Stimulated activated naive CD4-positive, alpha-beta T cell (primary cell): ENCODE measurements around the gene PRKD1.
"Not testable (repeated sequence)": the region's sequence is repeated elsewhere in the genome, so short reads cannot be mapped to it uniquely, and the experiment has no call there.

Experiments
- DNase-seq, 6 experiments: peaks; one replicate each; lab custom pipeline; 2025; lab: John Stamatoyannopoulos, UW

Gene PRKD1

GRCh38 chr14:29798811-29799210 lies 128.8 kb downstream of the PRKD1 start:
- no peak for DNase-seq

GRCh38 chr14:29798108-29798663 lies 129.5 kb downstream of the PRKD1 start:
- DNase-seq: no peak

- no peak for DNase-seq
Measured at GRCh38 chr14:29796853-29797252, 130.8 kb downstream of the PRKD1 start.

GRCh38 chr14:29789475-29789874 lies 138.2 kb downstream of the PRKD1 start:
- no peak for DNase-seq

- no peak for DNase-seq
Measured at GRCh38 chr14:29788093-29788492, 139.6 kb downstream of the PRKD1 start.

- no peak for DNase-seq
Measured at GRCh38 chr14:29783556-29783955, 144.1 kb downstream of the PRKD1 start.

GRCh38 chr14:29782041-29782440 lies 145.6 kb downstream of the PRKD1 start:
- no peak for DNase-seq

GRCh38 chr14:29777142-29777541 lies 150.5 kb downstream of the PRKD1 start:
- DNase-seq: not testable (repeated sequence)

GRCh38 chr14:29773990-29774389 lies 153.7 kb downstream of the PRKD1 start:
- no peak for DNase-seq

- no peak for DNase-seq
Measured at GRCh38 chr14:29763342-29763858, 164.2 kb downstream of the PRKD1 start.

GRCh38 chr14:29759521-29760340 lies 167.9 kb downstream of the PRKD1 start:
- DNase-seq: no peak

- no peak for DNase-seq
Measured at GRCh38 chr14:29757711-29758233, 169.9 kb downstream of the PRKD1 start.

GRCh38 chr14:29757188-29757680 lies 170.4 kb downstream of the PRKD1 start:
- no peak for DNase-seq

- DNase-seq: no peak
Measured at GRCh38 chr14:29756019-29756385, 171.6 kb downstream of the PRKD1 start.

- no peak for DNase-seq
Measured at GRCh38 chr14:29755311-29756018, 172.2 kb downstream of the PRKD1 start.

- DNase-seq: no peak
Measured at GRCh38 chr14:29754134-29754533, 173.5 kb downstream of the PRKD1 start.

- no peak for DNase-seq
Measured at GRCh38 chr14:29752221-29752923, 175.3 kb downstream of the PRKD1 start.

- DNase-seq: no peak
Measured at GRCh38 chr14:29749829-29750228, 177.8 kb downstream of the PRKD1 start.

- no peak for DNase-seq
Measured at GRCh38 chr14:29749327-29749726, 178.3 kb downstream of the PRKD1 start.

- no peak for DNase-seq
Measured at GRCh38 chr14:29745863-29746262, 181.8 kb downstream of the PRKD1 start.

- no peak for DNase-seq
Measured at GRCh38 chr14:29743531-29743930, 184.1 kb downstream of the PRKD1 start.

GRCh38 chr14:29741909-29742401 lies 185.7 kb downstream of the PRKD1 start:
- DNase-seq: no peak
